RWPE1 (cell line): ENCODE measurements around the gene MRPL37.
A peak's percentile ranks its signal among the peaks of the same experiment; 100 is the strongest.
"Not testable (repeated sequence)": the region's sequence is repeated elsewhere in the genome, so short reads cannot be mapped to it uniquely, and the experiment has no call there.

Source experiments
- CTCF ChIA-PET: fragments of 350-600 bp; sonication (Branson Sonifier 250); formaldehyde crosslinking; extraction: SDS; loops from one replicate; lab custom pipeline; 2021; lab: Yijun Ruan, JAX
- POLR2A ChIA-PET: fragments of 400-600 bp; formaldehyde crosslinking; extraction: SDS; loops from one replicate; lab custom pipeline; 2020; ENCODE audit warnings: antibody characterized with exemption; ENCODE audit not compliant: low non-redundant PET; lab: Yijun Ruan, JAX
- DNase-seq: peaks from one replicate; pipeline ENCODE4 v3.0.0; 2012; ENCODE audit warnings: low spot score
- H3K27ac ChIP-seq: fragments of 450-650 bp; 2 replicates; pipeline ENCODE4 v1.5.1; 2017
- CTCF ChIP-seq: fragments of 450-650 bp; conservative IDR thresholded peaks from 2 replicates; pipeline ENCODE4 v1.5.1; 2017; ENCODE audit warnings: low read depth, mild to moderate bottlenecking

MRPL37 gene

GRCh38 chr1:54163573-54163972 lies 36.4 kb upstream of the MRPL37 start:
- POLR2A ChIA-PET = no interaction called here
- no peak for DNase-seq

GRCh38 chr1:54165146-54165545 lies 34.8 kb upstream of the MRPL37 start:
- POLR2A ChIA-PET = no interaction called here

More at GRCh38 chr1:54163573-54163972, 36.4 kb upstream of the MRPL37 start:
- CTCF ChIA-PET = interaction anchor here (0.6 kb wide), 1 partner anchor 52 kb away, joined by 3 read pairs; no protein-coding TSS in a partner anchor
- no peak for TF ChIP-seq CTCF
- no peak overlapping the region for H3K27ac ChIP-seq

GRCh38 chr1:54166357-54166756 lies 33.6 kb upstream of the MRPL37 start:
- DNase-seq, POLR2A ChIA-PET, H3K27ac ChIP-seq: not testable (repeated sequence)
- CTCF ChIA-PET = interaction anchor here (0.6 kb wide), 1 partner anchor 695 kb away, joined by 3 read pairs; no protein-coding TSS in a partner anchor

More at GRCh38 chr1:54165146-54165545, 34.8 kb upstream of the MRPL37 start:
- H3K27ac ChIP-seq = no peak overlapping the region
- DNase-seq = no peak
- TF ChIP-seq CTCF = no peak
- CTCF ChIA-PET = no interaction called here

- POLR2A ChIA-PET = no interaction called here
- TF ChIP-seq CTCF = no peak
- CTCF ChIA-PET = interaction anchor here (1.1 kb wide), 1 partner anchor 12 kb away, joined by 4 read pairs; no protein-coding TSS in a partner anchor
- peak overlapping the region; percentile 90 for H3K27ac ChIP-seq
- peak; percentile 92 for DNase-seq
Measured at GRCh38 chr1:54167422-54168139, 32.4 kb upstream of the MRPL37 start.

GRCh38 chr1:54168206-54168965 lies 31.6 kb upstream of the MRPL37 start:
- CTCF ChIA-PET = interaction anchor here (0.6 to 0.7 kb wide), 2 partner anchors 183 to 641 kb away, joined by 4 read pairs; no protein-coding TSS in a partner anchor

GRCh38 chr1:54169068-54169467 lies 30.9 kb upstream of the MRPL37 start:
- ChIA-PET CTCF (interaction anchor here (0.6 to 0.7 kb wide), 2 partner anchors 183 to 641 kb away, joined by 4 read pairs; no protein-coding TSS in a partner anchor), POLR2A (no interaction called here)
- no peak for DNase-seq
- no peak overlapping the region for H3K27ac ChIP-seq
- no peak for TF ChIP-seq CTCF

More at GRCh38 chr1:54168206-54168965, 31.6 kb upstream of the MRPL37 start:
- no peak for TF ChIP-seq CTCF
- peak overlapping the region; percentile 90 for H3K27ac ChIP-seq
- POLR2A ChIA-PET = no interaction called here
- DNase-seq = peak; percentile 33
